Endometrial microvascular endothelial cells (primary cell): ENCODE results near the gene MDFI. TPM values are rescaled to one million over a fixed set of nuclear protein-coding genes. Genes with fewer than 3 reads are reported as not detected.

Experiments used
- in situ Hi-C: cut with HindIII; loops from 2 replicates; pipeline ENCODE4 v1.10.0; 2017; ENCODE audit warnings: low sequenced_read_pairs, low pct_unique_long_range_greater_than_20kb; ENCODE audit errors: inconsistent ontology term
- total RNA-seq: library from RNA; depleted of rRNA; stranded (reverse); fragments of >200 nt; gene quantifications from one replicate; pipeline ENCODE4 v1.2.3, GENCODE V29; 2015; ENCODE audit errors: inconsistent ontology term

The MDFI gene
- total RNA-seq, 1 donor from 2014 or later = 52.2 TPM

DNA sequence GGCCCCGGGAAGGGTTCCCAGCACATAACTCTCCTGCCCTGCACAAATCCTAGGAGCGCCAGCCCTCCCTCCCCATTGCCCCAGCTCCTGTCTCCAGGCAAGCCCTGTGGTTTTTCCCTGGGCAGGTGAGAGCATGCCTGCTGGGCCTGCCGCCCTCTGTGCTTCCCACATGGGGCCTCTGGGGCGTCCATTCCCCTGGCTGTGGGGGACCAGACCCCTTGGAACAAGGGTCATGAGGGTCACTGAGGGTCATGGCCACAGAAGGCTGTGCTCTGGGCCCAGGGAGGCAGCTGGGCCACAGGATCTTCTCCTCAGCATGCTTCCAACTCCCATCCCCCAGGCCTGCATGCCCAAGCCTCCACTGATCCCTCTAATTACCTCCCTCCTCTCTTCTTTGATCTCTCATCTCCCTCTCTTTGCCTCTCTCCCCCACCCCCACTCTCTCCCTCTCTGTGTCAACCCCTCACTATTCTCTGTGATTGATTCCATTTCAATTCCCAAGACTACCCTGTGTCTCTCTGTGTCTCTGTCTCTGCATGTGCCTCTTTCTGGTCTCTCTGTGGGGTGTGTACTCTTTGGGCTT lies 6.1 kb downstream of the MDFI start:
- in situ Hi-C loops = no loop called here

DNA sequence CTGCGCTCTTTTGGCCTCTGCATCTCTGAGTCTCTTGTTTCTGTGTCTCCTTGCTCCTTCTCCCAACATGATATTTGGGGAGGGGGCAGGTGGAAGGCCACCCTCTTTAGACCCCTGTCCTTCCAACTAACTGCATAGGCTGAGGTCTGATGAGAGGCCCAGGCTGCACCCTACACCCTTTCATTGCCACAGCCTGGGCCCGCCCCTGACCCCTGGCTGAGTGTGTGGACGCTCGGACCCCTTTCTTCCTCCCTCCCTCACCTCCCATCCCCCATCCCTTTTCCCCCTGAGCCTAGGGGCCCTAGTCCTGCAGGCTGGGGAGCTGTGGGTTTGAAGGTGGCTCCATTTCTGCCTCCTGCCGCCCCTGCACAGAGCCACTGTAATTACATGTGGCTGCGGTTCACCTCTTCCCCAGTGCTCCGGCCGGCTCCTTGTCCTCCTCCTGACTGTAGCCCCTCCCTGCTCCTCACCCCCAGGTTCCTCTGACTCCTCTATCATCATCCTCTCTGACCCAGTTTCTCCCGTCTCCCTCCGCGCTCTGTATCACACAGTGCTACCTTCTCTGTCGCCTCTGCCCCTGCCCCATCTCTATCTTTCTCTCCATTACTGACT lies 6.8 kb downstream of the MDFI start:
- in situ Hi-C loops = no loop called here

DNA sequence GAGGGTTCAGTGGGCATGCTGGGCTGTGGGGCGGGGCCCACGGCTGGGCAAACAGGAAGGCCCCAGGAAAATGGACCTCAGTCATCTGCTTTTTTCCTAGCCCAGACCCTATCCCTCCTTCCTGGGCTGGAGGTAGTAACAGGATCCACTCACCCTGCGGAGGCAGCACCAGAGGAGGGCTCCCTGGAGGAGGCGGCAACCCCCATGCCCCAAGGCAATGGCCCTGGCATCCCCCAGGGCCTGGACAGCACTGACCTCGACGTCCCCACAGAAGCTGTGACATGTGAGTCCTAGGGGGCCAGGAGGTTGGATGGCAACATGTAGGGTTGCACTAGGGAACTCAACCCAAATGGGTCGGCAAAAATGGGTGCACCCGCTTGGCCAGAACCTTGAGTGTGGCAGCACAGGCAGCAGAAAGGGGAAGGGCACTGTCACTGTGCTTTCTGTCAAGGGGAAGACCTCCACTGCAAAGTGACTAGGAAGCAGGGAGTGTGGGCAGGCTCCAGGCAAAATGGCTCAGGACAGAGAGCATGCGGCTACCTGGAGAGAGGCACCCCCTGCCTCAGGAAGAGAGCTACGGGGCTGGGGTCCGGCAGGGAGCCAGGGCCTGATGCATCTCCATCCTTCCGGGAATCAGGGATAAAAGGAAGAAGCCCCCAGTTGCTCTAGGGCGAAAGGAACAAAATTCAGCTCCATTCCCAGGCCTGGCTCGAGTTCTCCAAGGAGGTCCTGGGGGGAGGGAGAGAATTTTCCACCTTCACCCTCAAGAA lies 7.9 kb downstream of the MDFI start:
- in situ Hi-C loops = no loop called here

DNA sequence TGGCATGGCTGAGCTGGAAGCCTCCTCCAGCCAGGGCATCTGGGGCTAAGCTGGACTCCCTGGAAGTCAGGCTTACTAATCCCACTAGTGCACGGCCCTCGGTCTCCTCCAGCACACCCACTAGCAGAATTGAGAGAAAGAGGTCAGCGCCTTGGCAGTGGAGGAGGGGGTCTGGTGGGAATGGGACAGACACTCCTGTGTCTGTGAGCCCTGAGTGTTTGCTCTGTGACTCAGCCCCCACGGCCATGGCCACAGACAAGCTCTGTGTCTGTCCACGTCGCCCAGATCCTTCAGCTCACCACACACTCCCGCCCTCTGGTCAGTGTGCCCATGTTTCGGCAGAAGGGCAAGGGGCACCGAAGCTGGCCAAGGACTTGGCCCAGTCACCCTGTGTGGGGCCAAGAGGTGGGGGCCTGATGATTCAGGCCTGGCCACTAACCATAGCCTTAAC lies 8.8 kb downstream of the MDFI start:
- in situ Hi-C loops = no loop called here

DNA sequence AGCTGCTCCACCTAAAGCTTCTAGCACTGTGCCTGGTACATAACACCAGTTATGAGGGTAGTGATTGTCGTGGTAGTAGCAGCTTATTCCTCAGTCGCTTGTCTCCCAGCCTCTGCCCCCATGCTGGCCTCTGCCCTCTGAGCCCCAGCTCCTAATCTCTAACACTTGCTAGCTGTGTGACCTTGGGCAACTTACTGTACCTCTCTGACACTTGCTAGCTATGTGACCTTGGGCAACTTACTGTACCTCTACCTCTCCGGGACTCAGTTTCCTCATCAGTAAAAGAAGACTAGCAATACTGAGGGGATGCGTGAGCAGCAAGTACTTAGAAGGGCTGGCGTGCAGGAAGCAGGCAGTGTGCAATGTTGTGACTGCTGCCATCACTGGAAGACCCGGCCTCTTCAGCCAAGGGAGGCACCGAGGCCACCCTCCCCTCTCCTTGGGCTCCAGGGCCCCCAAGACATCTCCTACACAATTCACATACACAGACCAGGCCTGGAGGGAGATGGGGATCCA lies 9.9 kb downstream of the MDFI start:
- in situ Hi-C loops = no loop called here

DNA sequence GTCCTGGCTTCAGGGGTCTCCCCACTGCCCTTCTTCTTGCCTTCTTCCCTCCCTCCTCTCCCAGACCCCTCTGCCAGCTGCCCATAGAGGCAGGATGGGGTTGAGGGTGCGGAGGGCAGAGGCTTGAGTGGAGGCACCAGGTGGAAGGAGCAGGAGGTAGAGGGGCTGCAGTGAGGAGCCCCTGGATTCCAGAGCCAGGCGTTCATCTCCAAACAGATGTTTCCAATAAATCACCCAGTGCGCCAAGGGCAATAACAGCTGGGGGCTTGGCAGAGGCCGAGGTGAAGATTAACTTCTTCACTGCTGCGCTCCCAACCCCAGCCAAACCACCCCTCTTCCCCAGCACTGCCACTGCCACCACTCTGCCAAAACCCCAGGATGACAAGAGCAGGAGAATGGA lies 10.7 kb downstream of the MDFI start:
- in situ Hi-C loops = no loop called here

DNA sequence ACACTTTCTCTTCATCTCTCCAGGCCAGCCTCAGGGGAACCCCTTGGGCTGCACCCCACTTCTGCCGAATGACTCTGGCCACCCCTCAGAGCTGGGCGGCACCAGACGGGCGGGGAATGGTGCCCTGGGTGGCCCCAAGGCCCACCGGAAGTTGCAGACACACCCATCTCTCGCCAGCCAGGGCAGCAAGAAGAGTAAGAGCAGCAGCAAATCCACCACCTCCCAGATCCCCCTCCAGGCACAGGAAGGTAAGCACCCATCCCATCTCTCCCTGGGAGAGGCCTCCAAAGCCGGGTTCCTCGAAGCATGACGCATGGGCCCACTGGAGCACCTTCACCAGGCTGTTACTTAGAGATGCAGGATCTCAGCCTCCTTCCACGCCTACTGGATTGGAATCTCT lies 11.3 kb downstream of the MDFI start:
- in situ Hi-C loops = no loop called here

DNA sequence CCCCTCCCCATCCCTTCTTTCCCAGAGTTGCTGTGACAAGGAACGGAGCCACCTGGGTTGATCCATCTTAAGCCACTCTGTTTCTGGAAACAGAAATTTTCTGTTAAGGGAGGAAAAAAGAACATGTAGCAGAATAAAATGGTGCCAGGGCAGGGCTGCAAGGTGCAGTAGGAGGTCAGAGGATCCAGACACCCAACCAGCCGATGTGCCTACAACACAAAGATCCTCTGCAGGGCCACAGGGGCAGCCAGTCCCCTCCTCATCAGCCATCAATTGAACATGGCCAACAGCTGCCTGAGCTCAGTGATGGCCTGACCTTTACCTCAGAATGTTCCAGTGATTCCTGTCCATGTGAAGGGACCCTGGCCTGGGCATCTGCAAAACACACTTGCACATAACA lies 11.9 kb downstream of the MDFI start:
- in situ Hi-C loops = no loop called here

DNA sequence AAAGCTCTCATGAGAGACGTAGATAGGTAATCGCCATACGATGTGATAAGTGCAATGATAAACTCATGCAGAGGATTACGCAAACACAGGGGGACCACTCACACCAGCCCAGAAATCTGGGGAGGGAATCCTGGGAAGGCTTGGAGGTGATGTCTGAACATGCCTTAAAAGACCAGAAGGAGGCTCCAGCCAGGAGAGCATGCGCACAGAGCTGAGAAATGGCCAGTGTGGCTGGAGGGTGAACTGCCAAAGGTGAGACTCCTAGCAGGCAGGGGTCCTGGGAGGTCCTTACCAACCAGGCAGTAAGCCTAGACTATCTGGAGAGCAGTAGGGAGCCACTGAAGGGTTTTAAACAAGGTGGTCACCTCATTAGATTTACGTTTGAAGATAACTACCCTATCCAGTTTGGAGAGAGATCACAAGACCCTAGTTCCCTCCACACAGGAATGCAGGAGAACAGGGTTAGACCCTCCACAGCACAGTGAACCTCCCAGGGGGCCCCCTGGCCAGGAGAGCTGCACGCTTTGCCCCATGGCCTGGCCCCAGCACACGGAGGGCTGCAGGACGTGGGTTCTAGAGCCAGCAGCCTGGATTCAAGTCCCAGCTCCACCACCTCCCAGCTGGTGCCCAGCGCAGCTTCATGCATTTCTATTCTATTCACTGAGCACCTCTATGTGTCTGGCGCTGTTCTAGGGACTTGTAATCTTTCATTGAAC lies 13.1 kb downstream of the MDFI start:
- in situ Hi-C loops = no loop called here

DNA sequence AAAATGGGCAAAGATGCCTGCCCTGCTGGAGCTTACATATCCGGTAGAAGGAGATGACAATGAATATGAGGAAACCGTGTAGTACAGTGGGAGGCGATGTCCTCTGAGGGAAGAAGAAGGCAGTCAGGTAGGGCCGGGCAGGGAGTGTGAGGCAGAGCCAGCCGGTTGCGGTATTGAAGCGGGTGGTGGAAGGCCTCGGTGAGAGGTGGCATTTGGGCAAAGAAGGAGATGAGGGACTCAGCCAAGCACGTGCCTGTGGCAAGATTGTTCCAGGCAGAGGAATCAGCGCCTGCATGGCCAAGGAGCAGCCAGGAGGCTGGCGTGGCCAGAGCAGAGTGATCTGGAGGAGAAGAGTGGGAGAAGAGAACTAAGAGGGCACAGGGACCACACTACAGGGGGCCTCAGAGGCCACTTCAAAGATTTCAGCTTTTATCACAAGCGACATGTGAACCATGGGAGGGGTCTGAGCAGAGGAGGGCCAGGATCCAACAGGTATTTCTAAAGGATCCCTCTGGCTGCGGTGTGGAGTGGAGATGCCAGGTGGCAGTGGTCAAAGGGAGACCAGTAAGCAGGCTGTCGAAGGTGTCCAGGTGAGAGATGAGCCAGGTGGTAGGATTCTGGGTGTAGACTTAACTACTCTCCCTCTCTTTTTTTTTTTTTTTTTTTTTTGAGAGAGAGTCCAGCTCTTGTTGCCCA lies 13.8 kb downstream of the MDFI start:
- in situ Hi-C loops = no loop called here

DNA sequence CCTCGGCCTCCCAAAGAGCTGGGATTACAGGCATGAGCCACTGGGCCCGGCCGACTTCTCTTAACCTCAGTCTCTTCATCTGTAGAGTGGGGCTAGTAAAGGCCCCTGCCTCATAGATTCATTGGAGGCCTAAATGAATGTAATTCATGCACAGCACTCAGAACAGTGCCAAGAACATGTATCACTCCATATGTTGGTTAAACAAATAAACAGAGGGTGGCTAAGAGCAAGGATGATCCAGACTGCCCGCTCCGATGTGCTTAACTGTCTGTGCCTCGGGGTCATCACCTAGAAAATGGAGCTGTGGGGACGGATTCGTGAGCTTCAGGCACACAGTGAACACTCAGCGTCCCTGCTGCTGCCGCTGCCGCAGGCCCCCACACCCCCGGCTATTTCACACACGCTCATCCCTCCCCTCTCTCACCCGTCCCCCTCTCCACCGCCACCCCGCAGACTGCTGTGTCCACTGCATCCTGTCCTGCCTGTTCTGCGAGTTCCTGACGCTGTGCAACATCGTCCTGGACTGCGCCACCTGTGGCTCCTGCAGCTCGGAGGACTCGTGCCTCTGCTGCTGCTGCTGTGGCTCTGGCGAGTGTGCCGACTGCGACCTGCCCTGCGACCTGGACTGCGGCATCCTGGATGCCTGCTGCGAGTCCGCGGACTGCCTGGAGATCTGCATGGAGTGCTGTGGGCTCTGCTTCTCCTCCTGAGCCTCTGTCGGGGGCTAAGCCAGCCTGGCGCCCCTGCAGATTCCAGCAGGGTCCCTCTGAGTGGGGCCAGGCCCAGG lies 14.8 kb downstream of the MDFI start:
- in situ Hi-C loops = no loop called here

DNA sequence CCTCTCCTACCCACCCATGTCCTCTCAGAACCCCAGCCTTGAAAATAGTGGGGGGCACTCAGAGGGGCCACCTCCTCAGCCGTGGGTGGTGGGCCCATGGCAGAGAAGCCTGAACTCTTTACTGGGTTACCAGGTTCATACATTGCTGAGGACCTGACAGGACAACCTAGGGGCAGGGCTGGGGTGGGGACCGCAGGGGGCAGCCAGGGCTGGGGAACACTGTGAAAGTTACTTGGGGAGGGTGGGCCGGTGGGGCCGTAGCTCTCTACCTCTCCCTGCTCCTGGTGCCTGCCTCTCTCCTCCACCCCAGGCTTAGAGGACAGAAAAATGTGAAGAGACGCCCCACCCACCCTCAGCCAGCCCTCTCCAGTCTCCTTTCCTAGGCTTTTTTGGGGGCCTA lies 15.4 kb downstream of the MDFI start:
- in situ Hi-C loops = no loop called here

DNA sequence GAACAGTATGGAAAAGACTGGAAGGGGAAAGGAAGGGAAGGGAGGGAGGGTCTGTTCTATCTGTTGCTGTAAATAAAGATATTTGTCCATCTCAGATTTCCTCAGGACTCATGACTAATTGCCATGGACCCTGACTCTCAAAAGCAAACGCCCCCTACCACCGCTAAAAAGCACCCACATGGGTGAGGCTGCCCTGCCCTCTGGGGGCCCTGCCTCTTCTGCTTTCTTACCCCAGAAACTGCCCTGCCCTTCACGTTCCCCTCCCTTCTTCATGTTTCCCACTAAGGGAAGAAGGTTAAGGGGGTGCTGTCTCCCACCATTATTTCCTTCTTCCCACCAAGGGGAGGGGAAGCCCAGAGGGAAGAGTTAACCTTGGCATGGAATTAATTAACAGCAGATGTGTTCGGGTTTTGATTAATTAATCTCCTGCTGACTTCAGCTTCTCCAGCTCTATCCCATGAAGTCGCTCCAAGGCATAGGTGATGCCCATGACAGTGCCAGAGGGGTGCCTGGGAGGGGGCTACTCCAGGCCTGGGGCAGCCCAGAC lies 16.0 kb downstream of the MDFI start:
- in situ Hi-C loops = no loop called here

DNA sequence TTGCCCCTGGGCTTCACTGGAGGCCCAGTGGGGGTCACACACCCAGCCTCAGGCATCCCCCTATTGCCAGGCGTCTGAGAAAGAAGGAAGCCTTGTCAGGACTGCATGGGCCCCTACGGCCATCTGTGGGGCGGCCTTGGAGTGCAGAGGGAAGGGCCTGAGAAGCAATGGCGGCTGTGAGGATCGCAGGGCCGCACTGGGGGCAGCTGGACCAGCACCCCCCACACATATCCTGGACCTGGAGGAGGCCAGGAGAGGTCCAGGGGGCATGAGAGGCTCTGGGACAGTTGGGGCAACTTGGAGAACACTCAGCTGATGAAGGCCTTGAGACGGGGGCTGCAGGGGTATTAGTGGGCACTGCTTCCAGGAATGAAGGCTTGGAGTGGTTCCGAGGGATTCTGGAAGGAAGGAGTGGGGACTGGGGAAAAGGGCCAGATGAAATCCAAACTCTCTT lies 16.5 kb downstream of the MDFI start:
- in situ Hi-C loops = no loop called here

DNA sequence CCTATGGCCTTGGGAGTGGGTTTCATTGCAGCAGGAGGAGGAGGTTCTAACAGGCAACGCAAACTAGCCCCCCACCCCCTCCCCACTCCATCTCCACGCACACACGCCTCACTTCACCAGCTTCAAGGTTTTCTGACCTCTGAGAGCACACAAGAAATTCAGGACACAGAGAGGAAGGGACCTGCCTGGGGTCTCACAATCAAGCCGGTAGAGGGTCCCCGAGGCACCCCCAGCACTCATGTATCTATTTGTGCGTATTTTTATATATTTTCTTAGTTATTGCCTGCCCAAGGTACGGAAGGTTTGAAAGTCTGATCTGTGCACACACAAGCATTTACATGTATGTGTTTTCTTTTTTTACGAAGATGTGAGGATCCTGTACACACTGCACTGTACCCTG lies 16.9 kb downstream of the MDFI start:
- in situ Hi-C loops = no loop called here

DNA sequence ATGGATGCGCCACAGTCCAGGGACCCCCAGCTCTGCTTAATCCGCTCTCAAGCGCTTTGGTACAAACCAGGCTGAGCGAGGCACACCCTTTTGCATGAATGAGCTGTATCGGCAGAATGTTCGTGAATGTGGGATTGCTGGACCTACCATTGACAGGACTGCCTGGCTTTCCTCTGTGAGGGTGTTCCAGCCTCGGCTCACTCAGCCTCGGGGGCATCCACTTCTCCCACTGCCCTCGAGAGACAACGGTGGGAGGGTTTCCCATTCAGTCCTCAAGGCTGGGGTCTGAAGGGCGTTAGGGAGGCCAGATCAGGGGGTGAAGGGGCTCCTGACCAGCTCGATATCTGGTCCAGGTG lies 17.4 kb downstream of the MDFI start:
- in situ Hi-C loops = no loop called here

DNA sequence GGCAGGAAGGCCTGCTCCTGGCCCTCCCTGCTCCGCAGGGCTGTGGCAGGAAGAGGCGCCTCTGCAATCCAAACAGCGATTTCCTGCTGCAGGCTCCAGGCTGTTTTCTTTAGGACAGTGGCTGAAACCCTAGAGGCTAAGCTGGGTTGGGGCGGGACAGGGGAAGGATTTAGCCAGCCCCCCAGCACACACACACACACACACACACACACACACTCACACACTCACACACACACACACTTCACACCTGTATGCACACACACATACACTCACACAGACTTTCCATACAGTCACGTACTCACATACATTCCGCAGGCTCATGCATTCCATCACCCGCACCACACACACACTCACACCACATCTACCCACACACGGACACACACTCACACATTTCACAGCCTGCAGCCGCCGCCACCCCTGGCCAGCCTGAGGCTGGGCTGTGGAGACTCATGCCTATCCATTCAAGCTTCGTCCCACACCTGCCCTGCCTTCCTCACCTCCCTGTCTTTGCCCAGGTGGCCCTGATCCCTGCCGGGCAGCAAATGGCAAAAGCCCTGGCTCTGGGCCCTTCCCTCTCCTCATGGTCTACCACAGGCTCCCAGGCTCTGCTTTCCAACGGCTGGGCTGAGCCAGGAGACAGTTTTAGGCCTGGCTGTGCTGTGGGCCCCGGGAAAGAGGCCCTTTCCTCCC lies 17.9 kb downstream of the MDFI start:
- in situ Hi-C loops = no loop called here
